SKM-1 (cell line): ENCODE results near the gene HJURP.
"Not testable (repeated sequence)": the region's sequence is repeated elsewhere in the genome, so short reads cannot be mapped to it uniquely, and the experiment has no call there.

Source experiments
- DNase-seq: peaks from one replicate; lab custom pipeline; 2025; ENCODE audit not compliant: unreplicated experiment; lab: John Stamatoyannopoulos, UW

Gene HJURP

GRCh38 chr2:233854241-233854981, at the start of gene HJURP:
Gene HJURP (minus strand): TSS chr2:233854535. CDS start chr2:233854500, 35 bp downstream.
- DNase-seq = peak; percentile 93

GRCh38 chr2:233901884-233902283, 47.5 kb upstream of the HJURP start:
- DNase-seq = no peak

- no peak for DNase-seq
These were observed 47.0 kb upstream of the HJURP start for GRCh38 chr2:233901367-233901766.

GRCh38 chr2:233896253-233896652, 41.9 kb upstream of the HJURP start:
- DNase-seq = not testable (repeated sequence)

- no peak for DNase-seq
These were observed 38.5 kb upstream of the HJURP start for GRCh38 chr2:233892793-233893192.

- no peak for DNase-seq
These were observed 28.0 kb upstream of the HJURP start for GRCh38 chr2:233882353-233882752.

- DNase-seq = not testable (repeated sequence)
These were observed 17.8 kb upstream of the HJURP start for GRCh38 chr2:233872125-233872524.

- no peak for DNase-seq
These were observed 17.1 kb upstream of the HJURP start for GRCh38 chr2:233871432-233871831.

GRCh38 chr2:233867993-233868532, 13.7 kb upstream of the HJURP start, which contains the start of gene MSL3B:
Gene MSL3B (minus strand): TSS chr2:233868386.
- DNase-seq = no peak

- DNase-seq = no peak
These were observed 12.1 kb upstream of the HJURP start for GRCh38 chr2:233866479-233866878.

- DNase-seq = no peak
These were observed 11.5 kb upstream of the HJURP start for GRCh38 chr2:233865838-233866237.

GRCh38 chr2:233862261-233862768, 8.0 kb upstream of the HJURP start:
- DNase-seq = no peak

- no peak for DNase-seq
These were observed 4.0 kb upstream of the HJURP start for GRCh38 chr2:233858331-233858730.

GRCh38 chr2:233857511-233858141, 3.3 kb upstream of the HJURP start:
- DNase-seq = peak; percentile 14

GRCh38 chr2:233856184-233856583, 1.8 kb upstream of the HJURP start:
- DNase-seq = no peak

- no peak for DNase-seq
These were observed 1.0 kb upstream of the HJURP start for GRCh38 chr2:233855345-233855744.

GRCh38 chr2:233853883-233854240, 473 bp downstream of the HJURP start:
- no peak for DNase-seq

- no peak for DNase-seq
These were observed 982 bp downstream of the HJURP start for GRCh38 chr2:233853353-233853752.

GRCh38 chr2:233852056-233852455, 2.3 kb downstream of the HJURP start:
- DNase-seq = no peak

- DNase-seq = no peak
These were observed 3.2 kb downstream of the HJURP start for GRCh38 chr2:233851169-233851568.

GRCh38 chr2:233850745-233851144, 3.6 kb downstream of the HJURP start:
- no peak for DNase-seq

- no peak for DNase-seq
These were observed 4.6 kb downstream of the HJURP start for GRCh38 chr2:233849607-233850271.
